Mesendoderm (in vitro differentiated cells): ENCODE data around the gene LCOR.

Source experiments
- DNase-seq: peaks from one replicate; pipeline ENCODE4 v3.0.0; 2013
- H2AK5ac ChIP-seq: 2 replicates; pipeline ENCODE4 v1.6.1; 2013; ENCODE audit warnings: low read length, inconsistent platforms
- H2BK120ac ChIP-seq: 2 replicates; pipeline ENCODE4 v1.6.1; 2013; ENCODE audit warnings: low read depth, mild to moderate bottlenecking, low read length, moderate library complexity, mixed read lengths
- H2BK15ac ChIP-seq: replicated peaks from 2 replicates; pipeline ENCODE4 v1.6.1; 2013; ENCODE audit warnings: low read depth, mild to moderate bottlenecking, moderate library complexity
- H2BK5ac ChIP-seq: 2 replicates; pipeline ENCODE4 v1.6.1; 2013; ENCODE audit warnings: low read length, inconsistent platforms
- H3K18ac ChIP-seq: 2 replicates; pipeline ENCODE4 v1.6.1; 2013; ENCODE audit warnings: mild to moderate bottlenecking, low read length, mixed read lengths
- H3K23ac ChIP-seq: one replicate; pipeline ENCODE4 v1.6.1; 2013; ENCODE audit warnings: low read length
- H3K27ac ChIP-seq: 2 replicates; pipeline ENCODE4 v1.5.1; 2013; ENCODE audit warnings: low read depth, mild to moderate bottlenecking, inconsistent platforms, low read length, moderate library complexity
- H3K27me3 ChIP-seq: 2 replicates; pipeline ENCODE4 v1.6.1; 2013; ENCODE audit warnings: low read length, control low read depth, mild to moderate bottlenecking, inconsistent platforms; ENCODE audit not compliant: insufficient read depth, poor library complexity
- H3K36me3 ChIP-seq: 2 replicates; pipeline ENCODE4 v1.6.1; 2013; ENCODE audit warnings: low read length, inconsistent platforms; ENCODE audit not compliant: control insufficient read depth, insufficient read depth
- H3K4ac ChIP-seq: one replicate; pipeline ENCODE4 v1.6.1; 2013; ENCODE audit warnings: low read depth, mild to moderate bottlenecking, low read length, moderate library complexity
- H3K4me1 ChIP-seq: 2 replicates; pipeline ENCODE4 v1.6.1; 2013; ENCODE audit warnings: low read depth, low read length, inconsistent platforms; ENCODE audit not compliant: control insufficient read depth
- H3K4me2 ChIP-seq: 2 replicates; pipeline ENCODE4 v1.6.1; 2013; ENCODE audit warnings: low read length
- H3K4me3 ChIP-seq: 2 replicates; pipeline ENCODE4 v1.5.1; 2013; ENCODE audit warnings: mild to moderate bottlenecking, low read length
- H3K56ac ChIP-seq: one replicate; pipeline ENCODE4 v1.6.1; 2013; ENCODE audit warnings: low read length
- H3K79me1 ChIP-seq: 2 replicates; pipeline ENCODE4 v1.6.1; 2013; ENCODE audit warnings: low read length, inconsistent platforms
- H3K79me2 ChIP-seq: 2 replicates; pipeline ENCODE4 v1.6.1; 2013; ENCODE audit warnings: mild to moderate bottlenecking, low read length; ENCODE audit not compliant: control insufficient read depth, insufficient read depth
- H3K9ac ChIP-seq: 2 replicates; pipeline ENCODE4 v1.6.1; 2013; ENCODE audit warnings: low read length, inconsistent platforms
- H4K5ac ChIP-seq: one replicate; pipeline ENCODE4 v1.6.1; 2013; ENCODE audit warnings: low read length
- H4K8ac ChIP-seq: one replicate; pipeline ENCODE4 v1.6.1; 2013; ENCODE audit warnings: low read depth, mild to moderate bottlenecking, control low read depth, low read length, moderate library complexity
- WGBS: extraction: QIAGEN DNeasy Blood & Tissue Kit; methylation state at CpG from one replicate; pipeline ENCODE4 v1.1.7; 2013; ENCODE audit warnings: low lambda C conversion rate, missing lambda C conversion rate; ENCODE audit not compliant: insufficient coverage; ENCODE audit errors: extremely low coverage; 5-methylcytosine and 5-hydroxymethylcytosine counted together

Gene LCOR

GRCh38 chr10:96967847-96968246 lies 135.7 kb downstream of the LCOR start:
- no peak overlapping the region for H2BK15ac ChIP-seq
- H4K8ac ChIP-seq = no peak overlapping the region
- H3K56ac ChIP-seq = no peak overlapping the region
- H3K4me3 ChIP-seq = no peak overlapping the region
- no peaks in the 10 kb centered on the region for H3K79me1 ChIP-seq
- no peak overlapping the region for H3K4ac ChIP-seq
- H2BK120ac ChIP-seq = no peak overlapping the region
- H3K9ac ChIP-seq = no peak overlapping the region
- no peak overlapping the region for H2BK5ac ChIP-seq
- DNase-seq = no peak
- no peak overlapping the region for H3K18ac ChIP-seq
- no peak overlapping the region for H3K27ac ChIP-seq
- no peak overlapping the region for H2AK5ac ChIP-seq
- no peaks in the 10 kb centered on the region for H3K79me2 ChIP-seq
- no peaks in the 10 kb centered on the region for H3K27me3 ChIP-seq
- no peaks in the 10 kb centered on the region for H3K36me3 ChIP-seq
- no peak overlapping the region for H4K5ac ChIP-seq
- H3K4me1 ChIP-seq = no peaks in the 10 kb centered on the region
- H3K23ac ChIP-seq = no peak overlapping the region
- no peak overlapping the region for H3K4me2 ChIP-seq

DNA sequence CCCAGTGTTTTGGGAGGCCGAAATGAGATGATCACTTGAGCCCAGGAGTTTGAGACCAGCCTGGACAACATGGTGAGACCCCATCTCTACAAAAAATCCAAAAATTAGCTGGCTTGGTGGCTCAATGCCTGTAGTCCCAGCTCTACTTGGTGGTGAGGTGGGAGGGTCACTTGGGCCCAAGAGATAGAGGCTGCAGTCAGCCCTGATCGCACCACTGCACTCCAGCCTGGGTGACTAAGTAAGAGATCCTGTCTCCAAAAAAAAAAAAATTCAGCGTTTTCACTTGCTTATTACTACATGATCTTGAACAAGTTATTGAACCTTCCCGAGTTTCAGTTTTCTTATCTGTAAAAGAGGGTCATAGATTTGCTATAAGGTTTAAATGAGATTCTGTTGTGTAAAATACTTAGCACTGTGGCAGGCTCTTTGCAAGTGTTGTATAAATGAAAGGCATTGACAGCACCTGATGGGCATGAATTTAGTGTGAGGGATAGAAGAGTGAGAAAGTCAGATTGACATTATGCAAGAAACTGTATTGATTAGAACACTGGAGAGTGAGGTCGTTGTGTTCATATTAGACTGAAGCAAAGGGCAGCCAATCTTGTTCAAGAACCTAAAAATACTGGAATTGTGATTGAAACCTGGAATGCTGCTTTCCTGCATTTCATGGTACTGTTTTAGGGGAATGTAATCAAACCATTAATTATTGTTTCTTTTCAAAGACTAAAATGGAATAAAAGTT lies 136.8 kb downstream of the LCOR start:
- Histone ChIP-seq H3K18ac (no peak overlapping the region), H3K27ac (no peak overlapping the region), H3K79me1 (no peaks in the 10 kb centered on the region), H3K4me1 (no peaks in the 10 kb centered on the region), H3K4ac (no peak overlapping the region), H4K8ac (no peak overlapping the region), H3K79me2 (no peaks in the 10 kb centered on the region), H3K9ac (no peak overlapping the region), H3K4me2 (no peak overlapping the region), H3K4me3 (no peak overlapping the region), H2AK5ac (no peak overlapping the region), H3K56ac (no peak overlapping the region), H3K36me3 (no peaks in the 10 kb centered on the region), H3K23ac (no peak overlapping the region), H4K5ac (no peak overlapping the region), H2BK120ac (no peak overlapping the region), H2BK5ac (no peak overlapping the region), H2BK15ac (no peak overlapping the region), H3K27me3 (no peaks in the 10 kb centered on the region)
- no peak for DNase-seq
- WGBS = no CpG with 5 or more reads among the region's 5 CpGs

DNA sequence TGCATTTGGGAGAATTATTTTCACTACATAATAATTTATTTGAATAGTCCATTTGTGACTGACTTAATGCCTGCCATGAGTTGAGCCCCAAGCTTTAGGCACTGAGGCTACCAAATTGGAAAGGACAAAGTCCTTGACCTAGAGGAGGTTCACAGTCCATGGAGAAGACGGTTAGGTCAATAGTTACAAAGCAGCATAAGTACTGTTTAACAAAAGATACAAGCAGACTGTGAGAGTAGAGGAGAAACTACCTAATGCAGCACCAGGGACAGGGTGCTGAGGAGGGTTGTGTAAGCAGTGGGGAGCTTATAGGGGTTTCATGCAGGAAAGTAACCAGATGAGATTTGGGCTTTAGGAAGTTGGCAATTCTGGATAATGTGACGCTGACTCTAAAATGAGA lies 139.2 kb downstream of the LCOR start:
- no CpG with 5 or more reads among the region's 2 CpGs for WGBS
- no peak overlapping the region for H4K5ac ChIP-seq
- no peak overlapping the region for H3K4me2 ChIP-seq
- H3K23ac ChIP-seq = no peak overlapping the region
- no peaks in the 10 kb centered on the region for H3K27me3 ChIP-seq
- H3K9ac ChIP-seq = no peak overlapping the region
- no peak overlapping the region for H2BK120ac ChIP-seq
- H3K36me3 ChIP-seq = no peaks in the 10 kb centered on the region
- no peak overlapping the region for H3K4ac ChIP-seq
- H3K79me2 ChIP-seq = no peaks in the 10 kb centered on the region
- no peak overlapping the region for H2AK5ac ChIP-seq
- no peak overlapping the region for H3K56ac ChIP-seq
- no peak overlapping the region for H4K8ac ChIP-seq
- H2BK5ac ChIP-seq = no peak overlapping the region
- no peak overlapping the region for H3K27ac ChIP-seq
- no peaks in the 10 kb centered on the region for H3K4me1 ChIP-seq
- H3K4me3 ChIP-seq = no peak overlapping the region
- no peak overlapping the region for H3K18ac ChIP-seq
- no peak for DNase-seq
- no peak overlapping the region for H2BK15ac ChIP-seq
- H3K79me1 ChIP-seq = no peaks in the 10 kb centered on the region

- Histone ChIP-seq H2BK15ac (no peak overlapping the region), H3K4me2 (no peak overlapping the region), H3K4me1 (no peaks in the 10 kb centered on the region), H2BK120ac (no peak overlapping the region), H3K27me3 (no peaks in the 10 kb centered on the region), H3K79me2 (no peaks in the 10 kb centered on the region), H2AK5ac (no peak overlapping the region), H3K23ac (no peak overlapping the region), H3K79me1 (no peaks in the 10 kb centered on the region), H3K9ac (no peak overlapping the region), H3K56ac (no peak overlapping the region), H4K5ac (no peak overlapping the region), H2BK5ac (no peak overlapping the region), H4K8ac (no peak overlapping the region), H3K4ac (no peak overlapping the region), H3K4me3 (no peak overlapping the region), H3K36me3 (no peaks in the 10 kb centered on the region), H3K27ac (no peak overlapping the region), H3K18ac (no peak overlapping the region)
- no CpG with 5 or more reads among the region's 1 CpG for WGBS
- peak; percentile 27 for DNase-seq
Measured at GRCh38 chr10:96972264-96972663, 140.2 kb downstream of the LCOR start.

GRCh38 chr10:96973809-96974747 lies 142.0 kb downstream of the LCOR start:
- no CpG with 5 or more reads among the region's 5 CpGs for WGBS
- H2AK5ac ChIP-seq = no peak overlapping the region
- no peak overlapping the region for H3K27ac ChIP-seq
- no peaks in the 10 kb centered on the region for H3K79me1 ChIP-seq
- H4K8ac ChIP-seq = no peak overlapping the region
- no peak overlapping the region for H2BK120ac ChIP-seq
- no peaks in the 10 kb centered on the region for H3K79me2 ChIP-seq
- no peak overlapping the region for H3K4me3 ChIP-seq
- H3K4ac ChIP-seq = no peak overlapping the region
- no peaks in the 10 kb centered on the region for H3K27me3 ChIP-seq
- H4K5ac ChIP-seq = no peak overlapping the region
- no peak overlapping the region for H2BK5ac ChIP-seq
- no peak overlapping the region for H3K23ac ChIP-seq
- H3K9ac ChIP-seq = no peak overlapping the region
- H3K56ac ChIP-seq = no peak overlapping the region
- H2BK15ac ChIP-seq = no peak overlapping the region
- no peaks in the 10 kb centered on the region for H3K36me3 ChIP-seq
- no peaks in the 10 kb centered on the region for H3K4me1 ChIP-seq
- no peak for DNase-seq
- no peak overlapping the region for H3K18ac ChIP-seq
- no peak overlapping the region for H3K4me2 ChIP-seq
